WERI-Rb-1 (cell line): ENCODE measurements around the gene DCBLD2.

Source experiments
- DNase-seq: peaks from one replicate; pipeline ENCODE4 v3.0.0-alpha.2; 2020
- H3K27ac ChIP-seq: fragments of 250-450 bp; sonication (Bioruptor Pico); 2 replicates; pipeline ENCODE4 v1.5.1; 2020; ENCODE audit warnings: mild to moderate bottlenecking, moderate library complexity
- H3K27me3 ChIP-seq: fragments of 250-450 bp; sonication (Bioruptor Pico); 2 replicates; pipeline ENCODE4 v1.5.1; 2021; ENCODE audit warnings: mild to moderate bottlenecking, low read depth, moderate library complexity; ENCODE audit not compliant: insufficient read depth, severe bottlenecking
- H3K36me3 ChIP-seq: fragments of 250-450 bp; sonication (Bioruptor Pico); 2 replicates; pipeline ENCODE4 v1.5.1; 2020; ENCODE audit warnings: mild to moderate bottlenecking, moderate library complexity
- H3K4me3 ChIP-seq: 2 replicates; pipeline ENCODE4 v1.5.1; 2011; ENCODE audit warnings: low read depth, mild to moderate bottlenecking, control low read depth, low read length
- H3K9me3 ChIP-seq: fragments of 250-450 bp; sonication (Bioruptor Pico); 2 replicates; pipeline ENCODE4 v1.5.1; 2021; ENCODE audit warnings: mild to moderate bottlenecking, moderate library complexity; ENCODE audit not compliant: severe bottlenecking
- TF ChIP-seq, protein P1 (sequence below): IDR thresholded peaks from 2 replicates; pipeline ENCODE4 v1.5.1; 2011; ENCODE audit warnings: low read depth, mild to moderate bottlenecking, control low read depth, inconsistent platforms, low read length

The DCBLD2 gene

GRCh38 chr3:98750276-98750919, 151.1 kb downstream of the DCBLD2 start:
- H3K9me3 ChIP-seq, result no peaks in the 10 kb centered on the region
- H3K27me3 ChIP-seq, result no peaks in the 10 kb centered on the region
- TF ChIP-seq, protein P1, sequence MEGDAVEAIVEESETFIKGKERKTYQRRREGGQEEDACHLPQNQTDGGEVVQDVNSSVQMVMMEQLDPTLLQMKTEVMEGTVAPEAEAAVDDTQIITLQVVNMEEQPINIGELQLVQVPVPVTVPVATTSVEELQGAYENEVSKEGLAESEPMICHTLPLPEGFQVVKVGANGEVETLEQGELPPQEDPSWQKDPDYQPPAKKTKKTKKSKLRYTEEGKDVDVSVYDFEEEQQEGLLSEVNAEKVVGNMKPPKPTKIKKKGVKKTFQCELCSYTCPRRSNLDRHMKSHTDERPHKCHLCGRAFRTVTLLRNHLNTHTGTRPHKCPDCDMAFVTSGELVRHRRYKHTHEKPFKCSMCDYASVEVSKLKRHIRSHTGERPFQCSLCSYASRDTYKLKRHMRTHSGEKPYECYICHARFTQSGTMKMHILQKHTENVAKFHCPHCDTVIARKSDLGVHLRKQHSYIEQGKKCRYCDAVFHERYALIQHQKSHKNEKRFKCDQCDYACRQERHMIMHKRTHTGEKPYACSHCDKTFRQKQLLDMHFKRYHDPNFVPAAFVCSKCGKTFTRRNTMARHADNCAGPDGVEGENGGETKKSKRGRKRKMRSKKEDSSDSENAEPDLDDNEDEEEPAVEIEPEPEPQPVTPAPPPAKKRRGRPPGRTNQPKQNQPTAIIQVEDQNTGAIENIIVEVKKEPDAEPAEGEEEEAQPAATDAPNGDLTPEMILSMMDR, result no peak
- DNase-seq, result no peak
- H3K36me3 ChIP-seq, result no peaks in the 10 kb centered on the region
- no peak overlapping the region for H3K4me3 ChIP-seq
- H3K27ac ChIP-seq, result no peak overlapping the region

DNA sequence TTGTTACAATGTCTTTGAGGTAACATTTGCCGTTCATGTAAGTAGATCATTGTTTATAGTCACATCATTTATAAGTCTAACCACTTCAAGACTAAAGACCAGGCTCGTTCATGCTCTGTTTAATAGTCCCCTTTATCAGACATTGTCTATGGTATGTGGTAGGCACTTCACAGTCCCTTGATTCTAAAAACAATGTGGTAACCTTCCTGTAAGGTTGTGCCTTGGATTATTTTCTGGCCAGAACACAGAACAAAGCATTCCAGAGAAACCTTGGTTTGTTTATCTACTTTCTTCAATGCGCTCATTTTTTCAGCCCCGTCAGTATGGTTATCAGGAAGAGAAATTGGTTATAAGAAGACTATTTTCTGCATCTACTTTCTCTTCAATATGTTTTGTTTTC, 154.6 kb downstream of the DCBLD2 start:
- DNase-seq, result no peak
- Histone ChIP-seq H3K36me3 (no peaks in the 10 kb centered on the region), H3K27ac (no peak overlapping the region), H3K27me3 (no peaks in the 10 kb centered on the region), H3K9me3 (no peaks in the 10 kb centered on the region), H3K4me3 (no peak overlapping the region)
- TF ChIP-seq, protein P1, result no peak

DNA sequence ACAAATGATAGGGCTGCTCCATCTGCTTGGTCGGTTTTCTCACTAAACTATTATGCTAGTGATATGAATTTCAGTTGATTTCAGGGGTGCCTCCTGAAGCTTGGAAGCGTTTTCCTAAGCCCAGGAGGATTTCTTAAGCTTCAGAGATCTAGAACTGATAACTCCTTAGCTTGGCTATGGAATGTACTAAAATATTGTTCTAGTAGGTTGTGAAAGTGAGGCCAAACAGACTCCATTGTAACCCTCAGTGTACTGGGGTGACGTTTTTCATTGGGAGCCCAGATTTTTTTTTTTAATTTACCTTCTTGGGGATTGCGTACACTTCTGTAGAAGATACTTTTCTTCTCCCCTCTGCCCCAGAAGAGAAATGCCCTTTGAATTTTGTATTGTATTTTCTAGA, 155.4 kb downstream of the DCBLD2 start:
- Histone ChIP-seq H3K27me3 (no peaks in the 10 kb centered on the region), H3K36me3 (no peaks in the 10 kb centered on the region), H3K27ac (no peak overlapping the region), H3K9me3 (no peaks in the 10 kb centered on the region), H3K4me3 (no peak overlapping the region)
- TF ChIP-seq, protein P1, result no peak
- no peak for DNase-seq
